Renal cortex interstitium (tissue), 11 donors: Measurements from ENCODE around the gene MEIKIN. TPM values are rescaled to one million over a fixed set of nuclear protein-coding genes. Genes with fewer than 3 reads are reported as not detected.

Experiments used
- DNase-seq, 11 donors: peaks; one replicate each; pipeline ENCODE4 v3.0.0-alpha.2; 2013; ENCODE audit warnings: low read depth in 9 of 11, low spot score in 4 of 11; ENCODE audit errors: extremely low read depth in 1 of 11
- polyA plus RNA-seq, 3 donors: library from polyadenylated mRNA; unstranded; fragments of 120-200 nt; gene quantifications; one replicate each; pipeline ENCODE4 v1.2.1, GENCODE V29; 2013; ENCODE audit not compliant: insufficient read length in 3 of 3

The MEIKIN gene
- polyA plus RNA-seq, 3 donors, result not detected

DNA sequence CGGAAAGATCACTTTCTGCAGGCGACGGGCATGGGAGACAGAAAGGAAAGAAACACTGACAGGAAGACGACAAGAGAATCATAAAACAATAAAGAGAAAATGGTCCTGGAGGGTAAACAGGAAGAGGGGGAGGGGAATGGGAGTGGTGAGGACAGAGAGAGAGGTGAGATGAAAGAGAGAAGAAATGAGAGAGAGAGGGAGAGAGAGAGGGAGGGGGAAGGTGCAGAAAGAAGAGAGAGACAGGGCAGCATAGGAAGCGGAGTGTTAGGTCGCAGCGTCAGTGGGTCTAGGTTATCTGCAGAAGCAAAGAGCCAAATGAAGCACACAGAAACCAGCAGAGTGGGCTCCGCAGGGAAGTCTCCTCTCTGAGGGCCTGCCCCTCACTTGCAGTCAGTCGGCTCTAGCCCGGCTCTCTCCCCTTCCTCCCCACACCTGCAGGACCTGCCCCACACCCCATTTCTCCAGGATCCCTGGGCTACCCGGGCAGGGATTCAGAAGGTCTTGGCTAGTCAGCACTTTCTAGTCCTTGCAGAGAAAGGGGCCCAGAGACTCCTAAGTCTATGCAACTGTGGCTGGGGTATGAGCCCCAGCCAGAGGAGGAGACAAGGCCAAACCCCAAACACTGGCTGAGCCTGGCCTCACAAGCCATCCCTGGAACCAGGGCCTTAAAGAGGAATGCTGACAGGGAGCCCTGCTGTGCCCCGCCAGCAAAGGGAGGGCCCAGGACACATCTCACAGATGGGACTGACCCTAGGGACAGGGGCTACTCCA, 29.7 kb upstream of the MEIKIN start:
- DNase-seq, result no peak

DNA sequence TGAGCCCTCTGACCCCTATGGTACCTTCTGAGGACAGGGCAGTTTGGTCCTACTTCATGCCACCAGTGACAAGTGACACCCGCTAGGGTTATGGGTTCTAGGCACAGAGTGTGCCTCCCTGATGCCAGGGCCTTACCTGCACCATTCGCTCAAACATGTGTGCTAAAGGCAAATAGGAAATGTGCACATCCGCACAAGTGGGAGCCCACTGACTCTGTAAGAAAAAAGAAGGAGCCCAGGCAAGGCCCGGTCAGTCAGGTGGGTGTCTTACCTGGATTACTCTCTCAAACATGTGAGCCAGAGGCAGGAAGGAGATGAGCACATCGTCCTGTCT, 29.1 kb upstream of the MEIKIN start:
- no peak for DNase-seq

DNA sequence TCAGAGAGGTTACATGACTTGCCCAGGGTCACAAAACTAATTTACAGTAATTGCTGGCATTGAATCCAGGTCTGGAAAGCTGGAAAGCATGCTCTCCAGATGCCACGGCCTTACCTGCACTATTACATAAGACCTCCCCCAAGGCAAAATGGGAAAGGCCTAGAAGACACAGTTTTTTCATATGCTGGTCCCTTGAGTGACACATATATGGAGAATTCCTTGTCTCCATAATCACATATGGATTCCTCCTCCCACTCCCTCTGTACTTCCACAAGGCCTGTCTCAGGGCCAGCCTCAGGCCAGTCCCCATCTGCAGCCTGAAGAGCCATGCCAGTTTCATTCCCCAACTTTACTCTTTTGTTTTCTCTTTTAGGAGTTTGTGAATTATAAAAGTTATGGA, 28.6 kb upstream of the MEIKIN start:
- no peak for DNase-seq

DNA sequence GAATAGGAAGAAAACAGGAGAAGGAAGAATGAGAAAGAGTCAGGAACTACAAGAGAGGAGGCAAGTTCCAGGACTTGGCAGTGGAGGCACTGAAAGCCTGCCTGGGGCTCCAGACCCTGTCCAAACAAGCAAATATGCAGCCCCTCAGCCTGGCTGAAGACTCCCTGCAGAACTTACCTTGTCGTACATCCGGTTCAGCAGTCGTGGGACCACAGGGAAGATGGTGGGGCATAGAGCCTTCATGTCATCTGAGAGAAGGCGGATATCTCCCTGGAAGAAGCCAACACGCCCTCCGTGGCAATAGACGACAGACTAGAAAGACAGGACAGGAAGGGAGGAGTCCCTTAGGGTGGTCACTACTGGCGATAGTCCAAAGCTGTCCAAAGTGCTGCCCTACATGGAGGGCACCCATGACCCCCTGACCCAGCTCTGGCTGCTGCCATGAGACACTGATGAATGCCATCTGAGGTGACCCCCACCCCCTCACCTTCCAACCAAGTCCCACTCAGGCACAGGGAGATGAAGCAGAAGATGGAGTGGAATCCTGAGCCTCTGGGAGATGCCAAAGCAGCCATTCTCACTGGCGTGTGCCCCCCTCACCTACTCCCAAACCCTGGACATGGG, 27.7 kb upstream of the MEIKIN start:
- DNase-seq, result no peak

DNA sequence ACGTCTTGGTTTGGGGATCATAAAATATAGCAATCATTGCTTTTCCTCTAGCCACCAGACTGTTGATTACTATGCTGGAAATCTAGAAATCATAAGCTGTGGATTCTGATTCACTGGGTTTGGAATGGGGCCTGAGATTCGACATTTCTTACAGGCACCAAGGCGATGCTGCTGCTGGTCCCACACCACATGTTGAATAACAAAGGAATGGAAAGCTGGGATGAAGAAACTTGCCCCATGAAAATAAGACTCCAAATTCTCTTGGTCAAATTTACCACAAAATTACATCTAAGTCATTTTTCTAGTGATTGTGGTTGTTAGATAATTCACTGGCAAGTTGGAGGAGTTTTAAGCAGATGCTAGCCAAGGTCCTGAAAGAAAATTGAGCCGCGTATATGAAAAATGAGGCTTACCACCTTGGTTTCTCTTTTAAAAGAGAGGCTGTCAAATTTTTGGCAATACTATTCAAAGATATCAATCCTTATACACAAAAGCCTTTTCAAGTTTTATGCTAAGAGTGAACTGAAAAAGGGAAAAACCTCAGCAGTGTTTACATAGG, 23.0 kb upstream of the MEIKIN start:
- DNase-seq, result no peak

DNA sequence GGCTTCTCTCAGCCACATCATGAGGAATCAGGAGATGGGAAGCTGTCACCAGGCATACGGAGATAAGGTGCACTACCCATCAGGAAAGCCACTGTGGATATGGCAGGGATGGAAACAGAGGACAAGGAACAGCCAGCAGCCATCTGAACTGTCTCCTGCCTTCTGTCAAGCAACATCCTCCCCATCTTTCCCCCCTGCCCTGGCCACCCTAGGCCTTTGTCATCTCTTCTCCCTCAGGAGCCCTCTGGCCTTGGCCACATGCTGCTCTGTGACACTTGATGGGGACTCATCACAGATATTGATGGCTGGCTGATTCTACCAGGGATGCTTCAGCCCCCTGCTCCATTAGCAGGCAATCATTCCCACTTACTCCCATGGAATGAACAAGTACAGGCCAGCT, 21.1 kb upstream of the MEIKIN start:
- no peak for DNase-seq

DNA sequence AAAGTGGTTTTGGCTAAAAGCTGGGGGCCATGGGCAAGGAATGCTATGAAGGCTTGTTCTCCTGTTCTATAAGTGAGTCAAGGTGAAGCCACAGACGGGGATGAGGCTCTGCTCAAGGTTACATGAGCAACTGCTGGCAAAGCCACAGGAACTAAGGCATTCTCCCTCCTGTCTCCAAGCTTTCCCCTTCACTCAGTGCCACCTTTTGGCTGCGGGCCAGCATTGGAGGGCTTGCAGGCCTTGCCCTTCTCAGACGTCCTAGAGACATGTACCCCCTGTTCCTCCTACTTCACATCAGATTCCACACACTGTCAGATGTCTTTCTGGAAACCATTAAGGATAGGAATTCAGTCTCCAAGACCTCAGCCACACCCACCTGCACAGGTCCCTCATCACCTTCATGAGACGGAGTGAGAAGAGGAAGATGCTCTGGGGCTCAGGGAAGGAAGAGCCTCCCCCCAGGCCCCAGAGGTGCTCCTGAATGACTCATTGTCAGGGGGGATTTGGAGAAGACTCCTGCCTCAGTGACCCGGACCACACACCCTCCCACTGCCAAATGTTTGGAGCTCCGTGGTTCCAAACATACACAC, 20.5 kb upstream of the MEIKIN start:
- DNase-seq, result no peak

DNA sequence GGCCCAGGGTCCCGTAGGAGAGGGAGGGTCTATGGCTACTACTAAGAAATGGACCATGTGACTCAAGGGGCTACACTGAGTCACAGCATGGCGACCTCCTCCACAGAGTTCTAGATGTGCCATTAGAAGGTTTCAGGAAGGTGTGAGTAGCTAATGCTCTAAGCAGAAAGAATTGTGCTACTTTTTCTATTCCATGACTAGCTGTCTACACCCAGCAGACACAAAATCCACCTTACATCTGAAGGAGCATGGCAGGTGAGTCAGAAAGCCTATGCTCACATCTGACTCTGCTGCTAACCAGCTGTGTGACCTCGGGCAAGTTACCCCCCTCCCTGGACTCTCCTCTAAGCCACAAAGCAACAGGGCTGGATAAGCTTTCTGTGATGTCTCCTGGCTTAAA, 14.4 kb upstream of the MEIKIN start:
- no peak for DNase-seq

DNA sequence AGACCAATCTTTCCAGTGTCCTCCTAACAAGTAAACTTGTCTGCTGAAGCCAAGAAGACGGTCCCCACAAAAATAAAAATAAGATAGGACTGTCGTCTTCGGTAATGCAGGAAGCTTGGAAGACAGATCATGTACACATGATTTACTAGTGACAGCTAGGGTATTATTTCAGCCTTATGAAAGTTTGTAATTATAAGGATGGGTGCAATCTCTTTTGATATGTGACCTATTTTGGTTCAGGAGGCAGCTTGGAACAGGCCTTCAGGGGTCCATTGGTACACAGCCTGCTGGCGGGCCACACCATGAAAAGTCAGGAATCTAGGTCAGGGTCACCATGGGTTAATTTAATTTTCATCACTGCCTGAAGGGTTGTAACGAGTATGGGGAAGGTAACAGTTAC, 13.7 kb upstream of the MEIKIN start:
- DNase-seq, result no peak

DNA sequence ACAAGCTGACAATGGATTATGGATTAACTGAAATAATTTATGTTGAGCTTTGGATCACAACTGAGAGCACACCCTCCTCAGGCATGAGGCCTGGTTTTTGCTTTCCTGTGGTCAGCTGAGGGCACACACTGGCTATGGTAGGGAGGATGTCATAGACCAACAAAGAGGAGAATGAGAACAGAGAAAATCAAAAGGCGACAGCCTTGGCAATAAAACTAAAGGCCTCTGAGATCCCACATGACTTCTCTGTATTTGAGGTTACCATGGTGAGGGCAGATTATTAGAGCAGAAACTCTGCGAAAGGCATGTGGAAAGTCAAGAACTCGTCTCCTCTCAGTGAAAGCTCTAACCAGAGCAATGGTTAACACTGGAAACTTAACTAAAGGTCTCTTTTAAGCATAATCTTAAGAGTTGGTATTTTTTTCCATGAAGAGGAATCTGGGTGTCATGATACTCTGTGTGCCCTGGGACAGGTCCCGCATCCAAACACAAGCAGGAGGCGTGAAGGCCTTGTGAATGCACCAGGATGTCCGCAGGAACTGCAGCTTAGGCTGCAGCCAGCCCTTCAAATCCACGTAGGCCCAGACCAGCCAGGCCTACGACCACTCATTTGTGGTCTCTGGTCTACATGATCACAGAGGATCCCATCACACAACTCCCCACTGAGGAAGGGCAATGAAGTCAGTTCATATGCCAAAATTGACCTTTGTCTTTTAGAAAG, 12.4 kb upstream of the MEIKIN start:
- DNase-seq, result peak in 4 of 11 donors; percentile 4 to 31 (median 16)

DNA sequence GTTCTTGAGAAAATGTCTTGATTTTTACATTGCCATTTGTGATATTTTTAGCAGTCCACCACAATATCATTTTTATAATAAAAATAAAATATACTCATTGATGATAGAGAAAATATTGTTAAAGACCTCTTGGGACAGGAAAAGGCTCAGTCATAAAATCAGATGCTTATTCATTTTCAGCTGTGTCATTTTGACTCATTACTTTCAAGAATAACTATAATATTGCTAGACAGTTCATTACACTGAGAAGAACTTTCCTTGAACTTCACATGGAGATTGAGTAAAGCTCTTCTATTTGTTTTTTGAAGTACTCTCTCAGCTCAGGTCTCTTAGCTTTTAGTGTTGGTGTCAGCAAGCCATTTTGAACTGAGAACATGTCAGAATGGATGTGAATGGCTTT, 8.5 kb upstream of the MEIKIN start:
- DNase-seq, result no peak

DNA sequence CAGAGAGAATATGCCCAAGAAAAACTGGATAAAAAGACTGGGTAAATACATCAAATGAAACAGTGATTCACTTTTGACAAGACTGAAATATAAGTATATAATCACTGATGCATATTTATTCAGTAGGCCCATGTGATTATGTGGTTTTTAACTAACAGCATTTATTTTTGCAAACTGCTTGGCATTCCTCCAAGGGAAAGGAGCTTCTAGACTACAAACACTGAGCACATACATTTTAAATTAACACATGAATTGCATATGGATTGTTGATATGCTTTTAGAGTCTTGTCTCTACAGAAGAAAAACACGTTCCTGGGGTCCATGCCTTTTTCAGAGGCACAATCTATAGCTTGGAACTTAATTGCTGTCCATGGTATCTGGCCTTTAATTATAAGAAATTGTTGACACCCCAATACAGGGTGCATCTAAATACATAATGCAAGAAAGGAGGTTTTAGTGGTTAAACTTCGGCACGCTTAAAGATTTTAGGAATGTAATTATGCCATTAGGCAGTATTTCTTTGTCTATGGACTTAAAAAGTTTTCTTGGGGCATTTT, 6.9 kb upstream of the MEIKIN start:
- DNase-seq, result no peak

DNA sequence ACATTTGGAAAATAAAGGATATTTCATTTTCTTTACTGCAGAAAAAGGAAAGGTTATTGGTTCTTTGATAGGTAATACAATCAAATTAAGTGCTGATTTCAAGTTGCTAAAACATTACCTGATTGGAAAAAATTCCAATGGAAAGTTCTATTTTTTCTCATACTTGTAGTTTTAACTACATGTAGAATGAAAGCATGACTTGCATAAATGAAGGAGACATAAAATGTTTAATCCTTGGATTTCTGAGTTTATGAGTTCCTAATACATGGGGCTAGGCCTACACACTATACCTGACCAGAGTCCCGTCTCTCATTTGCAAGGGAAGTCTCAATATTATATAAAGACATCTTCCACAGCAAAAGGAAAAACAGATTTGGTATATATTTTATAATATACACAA, 5.2 kb upstream of the MEIKIN start:
- no peak for DNase-seq

DNA sequence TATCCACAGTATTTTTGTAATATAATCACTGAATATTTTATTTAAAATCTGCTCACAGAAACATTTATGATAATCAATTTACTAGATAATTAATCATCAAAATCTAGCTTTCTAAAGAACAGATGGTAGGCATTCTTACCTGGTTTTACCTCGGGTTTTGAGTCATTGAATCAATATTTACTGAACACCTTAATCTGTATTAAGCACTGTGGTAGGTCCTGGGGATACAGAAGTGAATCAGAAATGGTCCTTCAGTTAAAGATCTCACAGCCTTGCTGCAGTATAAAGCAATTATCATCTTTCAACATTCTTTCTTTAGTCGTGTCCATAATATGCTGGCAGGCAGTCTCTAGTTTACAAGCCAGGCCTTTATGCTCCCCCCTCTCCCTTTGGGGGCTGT, 2.0 kb upstream of the MEIKIN start:
- no peak for DNase-seq

DNA sequence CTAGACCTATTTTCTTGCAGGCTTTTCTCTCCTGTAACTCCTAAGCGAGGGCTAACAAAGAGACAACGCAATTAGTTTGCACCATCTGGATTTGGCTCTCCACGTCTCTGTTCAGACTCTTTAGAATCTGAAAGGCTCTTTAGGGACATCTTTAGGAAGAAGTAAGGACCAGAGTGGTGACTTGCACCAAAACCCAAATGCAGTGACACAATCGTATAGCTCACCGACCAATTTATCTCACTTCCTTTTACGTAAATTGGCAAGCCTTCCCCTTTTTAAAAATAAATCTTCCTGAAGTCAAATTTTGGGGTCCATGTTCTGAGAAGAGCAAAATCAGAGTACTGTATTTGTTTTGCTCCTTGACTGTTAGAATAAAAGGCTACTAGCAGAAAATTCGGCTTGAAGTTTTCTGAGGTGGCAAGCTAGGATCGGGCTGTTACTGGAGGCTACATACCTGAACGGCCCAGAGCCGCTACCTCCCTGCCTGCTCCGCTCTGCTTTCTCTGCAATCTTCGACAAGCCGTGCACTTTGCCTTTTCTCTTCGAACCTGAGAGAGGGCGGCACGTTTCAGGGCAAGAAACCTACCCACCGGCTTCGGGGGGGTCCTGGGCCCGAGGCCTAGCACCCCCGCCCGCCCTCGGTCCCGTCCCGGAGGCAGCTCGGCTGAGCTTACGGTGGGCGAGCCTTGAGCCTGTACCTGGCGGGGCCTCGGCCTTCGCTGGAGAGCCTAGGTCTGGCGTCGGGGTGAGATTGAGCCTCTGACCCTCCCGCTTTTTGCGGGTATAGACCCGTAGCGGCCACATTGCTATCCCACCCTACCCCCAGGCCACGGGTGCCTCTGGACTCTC, 537 bp downstream of the MEIKIN start:
- DNase-seq, result no peak

DNA sequence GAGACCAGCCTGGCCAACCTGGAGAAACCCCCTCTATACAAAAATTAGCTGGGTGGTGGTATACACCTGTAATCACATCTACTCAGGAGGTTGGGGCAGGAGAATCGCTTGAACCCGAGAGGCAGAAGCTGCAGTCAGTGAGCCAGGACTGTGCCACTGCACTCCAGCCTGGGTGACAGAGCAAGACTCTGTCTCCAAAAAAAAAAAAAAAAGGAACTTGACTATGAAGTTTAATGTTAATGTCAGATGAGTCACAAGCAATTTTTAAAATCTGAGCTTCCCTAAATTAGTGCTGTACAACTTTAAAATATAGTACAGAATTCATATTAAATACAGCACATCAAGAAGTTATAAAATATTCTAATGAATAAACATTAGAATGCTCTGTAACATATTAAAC, 1.5 kb downstream of the MEIKIN start:
- no peak for DNase-seq

DNA sequence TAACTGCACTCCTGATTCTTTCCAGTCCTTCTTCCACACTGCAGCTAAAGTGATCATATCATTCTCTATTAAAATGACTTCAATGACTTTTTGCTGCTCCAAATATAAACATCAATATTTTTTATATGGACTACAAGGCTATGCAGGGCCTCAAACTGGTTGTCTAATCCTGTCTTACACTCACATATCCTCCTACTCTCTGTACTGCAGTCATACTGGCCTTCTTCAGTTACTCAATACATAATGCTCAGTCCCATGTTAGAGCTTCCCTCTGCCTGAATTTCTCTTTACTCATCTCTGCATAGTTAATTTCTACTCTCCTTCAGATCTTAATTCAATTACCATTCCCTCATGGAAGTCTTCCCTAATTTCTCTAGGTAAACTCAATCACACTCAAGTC, 3.4 kb downstream of the MEIKIN start:
- no peak for DNase-seq

DNA sequence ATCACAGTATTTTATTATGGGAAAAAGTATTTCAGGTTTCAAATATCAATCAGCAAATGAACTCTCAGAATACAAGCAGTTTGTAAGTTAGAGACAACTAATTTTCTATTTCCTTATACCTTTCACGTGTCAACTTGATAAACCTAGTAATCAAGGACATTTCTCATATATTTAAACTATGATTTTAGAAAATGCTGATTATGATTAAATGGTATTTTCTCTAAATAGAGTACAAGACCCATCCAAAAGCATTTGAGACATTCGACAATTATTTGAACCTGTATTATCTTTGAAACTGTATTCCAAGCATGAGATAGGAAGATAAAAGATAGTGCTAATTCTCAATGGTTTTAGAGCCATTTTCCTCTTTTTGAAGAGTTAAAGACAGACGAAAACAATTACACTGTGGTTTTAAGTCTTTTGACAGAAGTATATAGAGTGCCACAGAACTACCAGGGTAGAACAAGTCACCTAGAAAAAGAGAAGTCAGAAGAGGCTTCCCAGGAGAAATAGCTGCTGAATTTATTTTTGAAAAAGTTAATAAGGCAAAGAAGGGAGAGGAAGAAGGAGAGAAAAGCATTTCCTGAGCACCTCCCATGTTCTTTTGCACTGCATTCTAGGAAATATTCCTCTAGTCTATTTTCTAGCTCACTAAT, 5.6 kb downstream of the MEIKIN start:
- DNase-seq, result no peak
